Liver (tissue), 3 donors: Measurements from ENCODE around the gene CCDC61.

Source experiments
- CTCF ChIP-seq: fragments of 150-350 bp; IDR thresholded peaks from 2 replicates; pipeline ENCODE4 v1.5.1; 2017; ENCODE audit warnings: improper control_type of control experiment, low read depth, low read length; ENCODE audit not compliant: missing input control
- JUND ChIP-seq, 2 donors: IDR thresholded peaks; 2 replicates each; pipeline ENCODE4 v1.6.1; 2016; ENCODE audit warnings: antibody characterized with exemption in 2 of 2
- donor health status: healthy.
- donor health status: healthy.

GRCh38 chr19:46017874-46018675 is 22.8 kb downstream of the CCDC61 start:
- TF ChIP-seq JUND (IDR thresholded peaks at IDR 0.05) (no peak), CTCF (no peak)
